MCF 10A (cell line): ENCODE results near the gene SPATA6L. TPM values are rescaled to one million over a fixed set of nuclear protein-coding genes. Genes with fewer than 3 reads are reported as not detected.

ENCODE experiments used
- BruUV-seq: library from RNA; stranded (reverse); fragments of 400-500 nt; replicated peaks from 2 replicates; lab custom pipeline; 2021; lab: Mats Ljungman, UMichigan
- CTCF ChIA-PET: fragments of 300-600 bp; sonication (Branson Sonifier 250); formaldehyde crosslinking; extraction: SDS; loops from one replicate; lab custom pipeline; 2021; ENCODE audit warnings: antibody characterized with exemption, inconsistent platforms; lab: Yijun Ruan, JAX
- POLR2A ChIA-PET: fragments of 300-600, 350-650 bp; sonication (Branson Sonifier 250); formaldehyde crosslinking; extraction: SDS; loops from one replicate; lab custom pipeline; 2020; ENCODE audit warnings: antibody characterized with exemption, inconsistent platforms; lab: Yijun Ruan, JAX
- DNase-seq: peaks from one replicate; pipeline ENCODE4 v3.0.0-alpha.2; 2018; ENCODE audit not compliant: unreplicated experiment
- H3K27ac Mint-ChIP-seq: one replicate; pipeline ENCODE4 v1.8.0; 2022; ENCODE audit warnings: mild to moderate bottlenecking, low read depth, mixed read lengths; ENCODE audit not compliant: unreplicated experiment
- H3K27me3 Mint-ChIP-seq: one replicate; pipeline ENCODE4 v1.8.0; 2022; ENCODE audit warnings: mixed read lengths; ENCODE audit not compliant: insufficient read depth, unreplicated experiment
- H3K36me3 Mint-ChIP-seq: one replicate; pipeline ENCODE4 v1.8.0; 2022; ENCODE audit warnings: mild to moderate bottlenecking, moderate library complexity, mixed read lengths; ENCODE audit not compliant: insufficient read depth, unreplicated experiment
- H3K4me1 Mint-ChIP-seq: one replicate; pipeline ENCODE4 v1.8.0; 2022; ENCODE audit warnings: mixed read lengths; ENCODE audit not compliant: insufficient read depth, unreplicated experiment
- H3K4me3 Mint-ChIP-seq: one replicate; pipeline ENCODE4 v1.8.0; 2022; ENCODE audit warnings: mild to moderate bottlenecking, moderate library complexity, mixed read lengths; ENCODE audit not compliant: unreplicated experiment
- H3K9me3 Mint-ChIP-seq: one replicate; pipeline ENCODE4 v1.8.0; 2022; ENCODE audit warnings: mixed read lengths; ENCODE audit not compliant: unreplicated experiment
- intact Hi-C: fragments of 100-400 bp; cut with micrococcal nuclease; formaldehyde crosslinking; loops from 2 replicates; pipeline ENCODE4 v1.14.1; 2022
- total RNA-seq: library from RNA; stranded (reverse); gene quantifications from 2 replicates; pipeline ENCODE4 v1.2.3, GENCODE V29; 2022
- TF ChIP-seq, protein P1 (sequence below): fragments of 200-600 bp; IDR thresholded peaks from one replicate; pipeline ENCODE4 v1.8.0; 2022; ENCODE audit warnings: antibody characterized with exemption, mild to moderate bottlenecking; ENCODE audit not compliant: unreplicated experiment

SPATA6L gene
- total RNA-seq, 1 experiment from 2014 or later = 5.5 TPM

- ChIA-PET POLR2A (no interaction called here), CTCF (no interaction called here)
- TF ChIP-seq, protein P1, sequence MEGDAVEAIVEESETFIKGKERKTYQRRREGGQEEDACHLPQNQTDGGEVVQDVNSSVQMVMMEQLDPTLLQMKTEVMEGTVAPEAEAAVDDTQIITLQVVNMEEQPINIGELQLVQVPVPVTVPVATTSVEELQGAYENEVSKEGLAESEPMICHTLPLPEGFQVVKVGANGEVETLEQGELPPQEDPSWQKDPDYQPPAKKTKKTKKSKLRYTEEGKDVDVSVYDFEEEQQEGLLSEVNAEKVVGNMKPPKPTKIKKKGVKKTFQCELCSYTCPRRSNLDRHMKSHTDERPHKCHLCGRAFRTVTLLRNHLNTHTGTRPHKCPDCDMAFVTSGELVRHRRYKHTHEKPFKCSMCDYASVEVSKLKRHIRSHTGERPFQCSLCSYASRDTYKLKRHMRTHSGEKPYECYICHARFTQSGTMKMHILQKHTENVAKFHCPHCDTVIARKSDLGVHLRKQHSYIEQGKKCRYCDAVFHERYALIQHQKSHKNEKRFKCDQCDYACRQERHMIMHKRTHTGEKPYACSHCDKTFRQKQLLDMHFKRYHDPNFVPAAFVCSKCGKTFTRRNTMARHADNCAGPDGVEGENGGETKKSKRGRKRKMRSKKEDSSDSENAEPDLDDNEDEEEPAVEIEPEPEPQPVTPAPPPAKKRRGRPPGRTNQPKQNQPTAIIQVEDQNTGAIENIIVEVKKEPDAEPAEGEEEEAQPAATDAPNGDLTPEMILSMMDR = no peak
- BruUV-seq = no TSS peak
- no peak for DNase-seq
- Mint-ChIP-seq H3K4me3 (no peak overlapping the region), H3K4me1 (no peaks in the 10 kb centered on the region), H3K27ac (no peak overlapping the region), H3K36me3 (peaks cover 33% of the 10 kb centered on the region), H3K27me3 (no peaks in the 10 kb centered on the region), H3K9me3 (no peaks in the 10 kb centered on the region)
- intact Hi-C loops = no loop called here
These were observed 23.9 kb upstream of the SPATA6L start for GRCh38 chr9:4690144-4690543.

- CTCF ChIA-PET = no interaction called here
- Mint-ChIP-seq H3K27ac (no peak overlapping the region), H3K4me3 (no peak overlapping the region), H3K36me3 (peaks cover 38% of the 10 kb centered on the region), H3K4me1 (peaks cover 4% of the 10 kb centered on the region), H3K9me3 (no peaks in the 10 kb centered on the region), H3K27me3 (no peaks in the 10 kb centered on the region)
- POLR2A ChIA-PET = no interaction called here
- TF ChIP-seq, protein P1 = no peak
- intact Hi-C loops = no loop called here
- DNase-seq = no peak
- no TSS peak for BruUV-seq
These were observed 23.4 kb upstream of the SPATA6L start for GRCh38 chr9:4689687-4690104.

GRCh38 chr9:4689021-4689420 lies 22.7 kb upstream of the SPATA6L start:
- Mint-ChIP-seq H3K36me3 (peaks cover 36% of the 10 kb centered on the region), H3K27ac (no peak overlapping the region), H3K27me3 (no peaks in the 10 kb centered on the region), H3K4me1 (peaks cover 6% of the 10 kb centered on the region), H3K4me3 (no peak overlapping the region), H3K9me3 (no peaks in the 10 kb centered on the region)
- no peak for DNase-seq
- TF ChIP-seq, protein P1 = no peak
- CTCF ChIA-PET = no interaction called here
- no TSS peak for BruUV-seq
- POLR2A ChIA-PET = interaction anchor here (0.6 to 1.2 kb wide), 2 partner anchors 8 to 10 kb away, joined by 4 read pairs; partner anchors contain the start of gene CDC37L1
- intact Hi-C loops = no loop called here

- H3K9me3 Mint-ChIP-seq = no peaks in the 10 kb centered on the region
- no TSS peak for BruUV-seq
- TF ChIP-seq, protein P1 = no peak
- intact Hi-C loops = no loop called here
- no peak overlapping the region for H3K27ac Mint-ChIP-seq
- ChIA-PET CTCF (interaction anchor here (0.6 to 1.4 kb wide), 2 partner anchors 8 to 44 kb away, joined by 3 read pairs; no protein-coding TSS in a partner anchor), POLR2A (interaction anchor here (0.7 to 1.4 kb wide), 2 partner anchors 24 to 904 kb away, joined by 3 to 4 read pairs; partner anchors contain the start of gene PLPP6)
- no peaks in the 10 kb centered on the region for H3K27me3 Mint-ChIP-seq
- H3K4me3 Mint-ChIP-seq = no peak overlapping the region
- peaks cover 14% of the 10 kb centered on the region for H3K4me1 Mint-ChIP-seq
- peaks cover 33% of the 10 kb centered on the region for H3K36me3 Mint-ChIP-seq
- DNase-seq = no peak
These were observed 20.3 kb upstream of the SPATA6L start for GRCh38 chr9:4686584-4686983.
